Activated CD8-positive, alpha-beta memory T cell treated with anti-CD3 and anti-CD28 coated beads, Interleukin-2, amount 50 U/mL, for 48 hours (primary cell): Measurements from ENCODE around the gene ALG1.
"Not testable (repeated sequence)": the region's sequence is repeated elsewhere in the genome, so short reads cannot be mapped to it uniquely, and the experiment has no call there.

Experiments
- DNase-seq: peaks from one replicate; pipeline ENCODE4 v3.0.0-alpha.2; 2020

Gene ALG1

GRCh38 chr16:5103296-5104032 lies 31.8 kb downstream of the ALG1 start:
- DNase-seq: not testable (repeated sequence)

- not testable (repeated sequence) for DNase-seq
Observed at GRCh38 chr16:5105039-5105438, 33.4 kb downstream of the ALG1 start.

- no peak for DNase-seq
Observed at GRCh38 chr16:5108505-5109158, 37.0 kb downstream of the ALG1 start.

GRCh38 chr16:5110933-5111332 lies 39.3 kb downstream of the ALG1 start:
- DNase-seq: not testable (repeated sequence)

GRCh38 chr16:5116780-5117295 lies 45.2 kb downstream of the ALG1 start:
- not testable (repeated sequence) for DNase-seq

- peak; percentile 61 for DNase-seq
Observed at GRCh38 chr16:5117300-5118087, 45.9 kb downstream of the ALG1 start.

GRCh38 chr16:5131467-5132004 lies 59.9 kb downstream of the ALG1 start:
- DNase-seq: not testable (repeated sequence)

GRCh38 chr16:5132915-5133600 lies 61.4 kb downstream of the ALG1 start:
- DNase-seq: not testable (repeated sequence)

GRCh38 chr16:5134739-5135452 lies 63.3 kb downstream of the ALG1 start:
- DNase-seq: not testable (repeated sequence)
